GM12878 (cell line): ENCODE data around the gene HEG1. TPM values are rescaled to one million over a fixed set of nuclear protein-coding genes. Genes with fewer than 3 reads are reported as not detected.

Source experiments
- ATAC-seq: fragments of 200-7000 bp; cut with Tn5 transposase; 3 replicates; pipeline ENCODE4 v1.9.1; 2020; ENCODE audit warnings: mild to moderate bottlenecking, moderate library complexity
- BruUV-seq: library from RNA; stranded (reverse); fragments of 400-500 nt; replicated peaks from 2 replicates; lab custom pipeline; 2021; lab: Mats Ljungman, UMichigan
- CTCF ChIA-PET: fragments of 300-600 bp; sonication (Branson Sonifier 250); formaldehyde crosslinking; extraction: SDS; loops from one replicate; lab custom pipeline; 2021; ENCODE audit warnings: inconsistent platforms; lab: Yijun Ruan, JAX
- POLR2A ChIA-PET: fragments of 350-600 bp; formaldehyde crosslinking; extraction: SDS; loops from one replicate; lab custom pipeline; 2021; ENCODE audit warnings: inconsistent platforms; lab: Charles Lee
- RAD21 ChIA-PET: fragments of 300-600 bp; sonication (Branson Sonifier 250); formaldehyde crosslinking; loops from one replicate; lab custom pipeline; 2023; ENCODE audit warnings: antibody characterized with exemption; ENCODE audit not compliant: unreplicated experiment; lab: Charles Lee
- SMC1A ChIA-PET: fragments of 300-600 bp; sonication (Branson Sonifier 250); formaldehyde crosslinking; loops from one replicate; lab custom pipeline; 2023; ENCODE audit not compliant: unreplicated experiment, uncharacterized antibody; lab: Charles Lee
- DNase-seq: peaks from one replicate; pipeline ENCODE4 v3.0.0-alpha.2; 2011; ENCODE audit warnings: low read depth, low spot score
- FAIRE-seq: peaks from 3 replicates; lab custom pipeline; 2011; peaks lifted over from hg19 to GRCh38; lab: Jason Lieb, UNC
- H2AFZ ChIP-seq: 2 replicates; pipeline ENCODE4 v1.6.0; 2011; ENCODE audit warnings: low read depth, low read length, control low read depth; ENCODE audit not compliant: control insufficient read depth
- H3K27ac ChIP-seq: 2 replicates; pipeline ENCODE4 v1.5.1; 2011; ENCODE audit warnings: control low read depth; ENCODE audit not compliant: control insufficient read depth, insufficient read depth
- H3K27me3 ChIP-seq, 2 experiments: replicated peaks in 1 of 2; 2 replicates each; pipeline versions ENCODE4 v1.6.0 to v1.6.1; 2011; ENCODE audit warnings: low read length in 1 of 2; ENCODE audit not compliant: control insufficient read depth in 2 of 2, insufficient read depth in 2 of 2
- H3K36me3 ChIP-seq, 2 experiments: 2 replicates each; pipeline ENCODE4 v1.5.1; 2011; ENCODE audit warnings: low read length in 1 of 2; ENCODE audit not compliant: control insufficient read depth in 2 of 2, insufficient read depth in 2 of 2
- H3K4me1 ChIP-seq: 2 replicates; pipeline ENCODE4 v1.6.1; 2011; ENCODE audit warnings: mild to moderate bottlenecking, low read length, moderate library complexity, mixed read lengths; ENCODE audit not compliant: control insufficient read depth, insufficient read depth
- H3K4me2 ChIP-seq: 2 replicates; pipeline ENCODE4 v1.6.0; 2011; ENCODE audit warnings: control low read depth; ENCODE audit not compliant: control insufficient read depth, insufficient read depth
- H3K4me3 ChIP-seq: fragments of 200-600 bp; sonication (generic); 2 replicates; pipeline ENCODE4 v1.5.1; 2016
- H3K79me2 ChIP-seq: 2 replicates; pipeline ENCODE4 v1.6.0; 2011; ENCODE audit warnings: low read length; ENCODE audit not compliant: control insufficient read depth, insufficient read depth
- H3K9ac ChIP-seq: 2 replicates; pipeline ENCODE4 v1.8.0; 2011; ENCODE audit warnings: low read length, control low read depth, mixed read lengths; ENCODE audit not compliant: control insufficient read depth, insufficient read depth
- H3K9me3 ChIP-seq: replicated peaks from 3 replicates; pipeline ENCODE4 v1.5.1; 2011; ENCODE audit warnings: mild to moderate bottlenecking, low read length; ENCODE audit not compliant: control insufficient read depth, insufficient read depth
- H4K20me1 ChIP-seq: 2 replicates; pipeline ENCODE4 v1.6.0; 2011; ENCODE audit not compliant: control insufficient read depth, insufficient read depth
- WGBS: methylation state at CpG from one replicate; pipeline ENCODE4 v1.1.6; 2016; ENCODE audit warnings: low lambda C conversion rate; ENCODE audit not compliant: insufficient replicate concordance, insufficient coverage; ENCODE audit errors: missing lambda C conversion rate; 5-methylcytosine and 5-hydroxymethylcytosine counted together
- in situ Hi-C: fragments of 300-500 bp; cut with MboI; formaldehyde crosslinking; loops from 9 replicates; pipeline ENCODE4 v1.14.3; 2018; ENCODE audit warnings: mixed read lengths
- intact Hi-C: fragments of 100-400 bp; cut with micrococcal nuclease; formaldehyde crosslinking; loops from one replicate; pipeline ENCODE4 v1.14.2; 2022; ENCODE audit not compliant: unreplicated experiment
- polyA plus RNA-seq, 11 experiments: library from polyadenylated mRNA; depleted of rRNA in 4 of 11; unstranded in 6 of 11; stranded (reverse) in 5 of 11; fragments of >200 nt; fragmentation: Nextera tagmentation in 4 of 11; fragmentation: Illumina TruSeq in 1 of 11; extraction: Ambion mirVana in 4 of 11; extraction: Trizol in 1 of 11; gene quantifications; 1 replicate in 1 of 11; 2 replicates in 10 of 11; pipeline versions ENCODE4 v1.2.1 to v1.2.3, GENCODE V29; 2011 to 2016; ENCODE audit warnings: inconsistent platforms in 2 of 11, missing spikeins in 2 of 11, low read depth in 1 of 11
- total RNA-seq, 4 experiments: library from RNA; depleted of rRNA in 3 of 4; stranded (reverse); fragments of >200 nt in 3 of 4; fragmentation: Illumina TruSeq in 1 of 4; extraction: Trizol in 1 of 4; gene quantifications; 2 replicates each; pipeline versions ENCODE4 v1.2.1 to v1.2.3, GENCODE V29; 2013 to 2021
- TF ChIP-seq, protein P1 (sequence below): IDR thresholded peaks from 2 replicates; pipeline ENCODE4 v1.6.1; 2011; ENCODE audit warnings: borderline replicate concordance, low read depth, mild to moderate bottlenecking, moderate library complexity, low read length; ENCODE audit not compliant: insufficient read depth, poor library complexity, severe bottlenecking
- TF ChIP-seq, protein P2 (sequence below): fragments of 450-650 bp; formaldehyde crosslinking; IDR thresholded peaks from 2 replicates; pipeline ENCODE4 v1.5.0; 2022; ENCODE audit warnings: mild to moderate bottlenecking, missing genetic modification characterization
- TF ChIP-seq, protein P3 (sequence below): IDR thresholded peaks from 2 replicates; pipeline ENCODE4 v1.6.1; 2012; ENCODE audit warnings: low read depth, low read length, improper control_type of control experiment
- TF ChIP-seq, protein P4 (sequence below): fragments of 450-650 bp; IDR thresholded peaks from 2 replicates; pipeline ENCODE4 v1.6.1; 2017; ENCODE audit warnings: mild to moderate bottlenecking

The HEG1 gene
- total and polyA plus RNA-seq, 10 of the 15 experiments (the other 5 are each of a cell fraction or from before 2014, with no cell fraction given), result 2.2 to 32.1 (median 7.6) TPM

DNA sequence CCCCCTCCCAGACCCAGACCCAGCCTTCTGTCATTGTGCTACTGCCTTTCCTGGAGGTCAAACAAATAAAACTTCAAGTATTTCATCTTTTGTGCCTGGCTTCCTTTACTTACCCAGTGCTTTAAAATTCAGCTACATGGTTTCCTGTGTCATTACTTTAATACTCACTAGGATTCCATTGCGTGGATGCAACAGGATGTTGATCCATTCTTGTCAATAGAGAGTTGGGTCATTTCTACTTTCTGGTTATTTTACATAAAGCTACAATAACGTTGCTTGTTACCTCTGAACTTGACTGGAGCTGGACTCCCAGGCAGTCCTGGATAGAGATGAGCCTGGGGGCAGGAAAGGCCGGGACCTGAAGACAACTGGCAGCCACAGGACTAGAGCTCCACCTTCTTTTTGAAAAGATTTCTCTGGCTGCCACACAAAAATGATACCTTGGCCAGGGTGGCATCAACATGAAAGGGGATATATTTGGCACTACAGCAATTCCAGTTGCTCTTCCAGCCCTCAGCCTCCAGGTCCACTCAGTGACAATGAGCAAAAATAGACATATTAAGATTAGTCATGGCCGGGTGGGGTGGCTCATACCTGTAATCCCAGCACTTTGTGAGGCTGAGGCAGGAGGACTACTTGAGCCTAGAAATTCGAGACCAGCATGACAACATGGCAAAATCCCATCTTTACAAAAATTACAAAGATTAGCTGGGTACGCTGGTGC, 23.3 kb upstream of the HEG1 start:
- Histone ChIP-seq H3K27me3 (no peaks in the 10 kb centered on the region), H3K27ac (no peak overlapping the region), H3K4me1 (peaks cover 19% of the 10 kb centered on the region), H3K4me3 (no peak overlapping the region), H4K20me1 (no peaks in the 10 kb centered on the region), H3K9ac (no peak overlapping the region), H3K4me2 (no peak overlapping the region), H3K9me3 (no peaks in the 10 kb centered on the region), H3K79me2 (no peaks in the 10 kb centered on the region), H2AFZ (no peak overlapping the region), H3K36me3 (peaks cover 0 to 21% of the 10 kb centered on the region in 2 experiments; a peak in 1 of 4 replicates)
- ChIA-PET CTCF (interaction anchor here (1.3 kb wide), 1 partner anchor 14 kb away, joined by 5 read pairs; no protein-coding TSS in a partner anchor), RAD21 (interaction anchor here (1.2 kb wide), 1 partner anchor 42 kb away, joined by 3 read pairs; no protein-coding TSS in a partner anchor), SMC1A (interaction anchor here (0.7 to 1.7 kb wide), 2 partner anchors 8 to 9 kb away, joined by 3 to 6 read pairs; no protein-coding TSS in a partner anchor), POLR2A (interaction anchor here (0.6 kb wide), 1 partner anchor 60 kb away, joined by 4 read pairs; no protein-coding TSS in a partner anchor)
- TF ChIP-seq, protein P1, sequence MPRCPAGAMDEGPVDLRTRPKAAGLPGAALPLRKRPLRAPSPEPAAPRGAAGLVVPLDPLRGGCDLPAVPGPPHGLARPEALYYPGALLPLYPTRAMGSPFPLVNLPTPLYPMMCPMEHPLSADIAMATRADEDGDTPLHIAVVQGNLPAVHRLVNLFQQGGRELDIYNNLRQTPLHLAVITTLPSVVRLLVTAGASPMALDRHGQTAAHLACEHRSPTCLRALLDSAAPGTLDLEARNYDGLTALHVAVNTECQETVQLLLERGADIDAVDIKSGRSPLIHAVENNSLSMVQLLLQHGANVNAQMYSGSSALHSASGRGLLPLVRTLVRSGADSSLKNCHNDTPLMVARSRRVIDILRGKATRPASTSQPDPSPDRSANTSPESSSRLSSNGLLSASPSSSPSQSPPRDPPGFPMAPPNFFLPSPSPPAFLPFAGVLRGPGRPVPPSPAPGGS, result peak; percentile 23
- TF ChIP-seq, protein P2, sequence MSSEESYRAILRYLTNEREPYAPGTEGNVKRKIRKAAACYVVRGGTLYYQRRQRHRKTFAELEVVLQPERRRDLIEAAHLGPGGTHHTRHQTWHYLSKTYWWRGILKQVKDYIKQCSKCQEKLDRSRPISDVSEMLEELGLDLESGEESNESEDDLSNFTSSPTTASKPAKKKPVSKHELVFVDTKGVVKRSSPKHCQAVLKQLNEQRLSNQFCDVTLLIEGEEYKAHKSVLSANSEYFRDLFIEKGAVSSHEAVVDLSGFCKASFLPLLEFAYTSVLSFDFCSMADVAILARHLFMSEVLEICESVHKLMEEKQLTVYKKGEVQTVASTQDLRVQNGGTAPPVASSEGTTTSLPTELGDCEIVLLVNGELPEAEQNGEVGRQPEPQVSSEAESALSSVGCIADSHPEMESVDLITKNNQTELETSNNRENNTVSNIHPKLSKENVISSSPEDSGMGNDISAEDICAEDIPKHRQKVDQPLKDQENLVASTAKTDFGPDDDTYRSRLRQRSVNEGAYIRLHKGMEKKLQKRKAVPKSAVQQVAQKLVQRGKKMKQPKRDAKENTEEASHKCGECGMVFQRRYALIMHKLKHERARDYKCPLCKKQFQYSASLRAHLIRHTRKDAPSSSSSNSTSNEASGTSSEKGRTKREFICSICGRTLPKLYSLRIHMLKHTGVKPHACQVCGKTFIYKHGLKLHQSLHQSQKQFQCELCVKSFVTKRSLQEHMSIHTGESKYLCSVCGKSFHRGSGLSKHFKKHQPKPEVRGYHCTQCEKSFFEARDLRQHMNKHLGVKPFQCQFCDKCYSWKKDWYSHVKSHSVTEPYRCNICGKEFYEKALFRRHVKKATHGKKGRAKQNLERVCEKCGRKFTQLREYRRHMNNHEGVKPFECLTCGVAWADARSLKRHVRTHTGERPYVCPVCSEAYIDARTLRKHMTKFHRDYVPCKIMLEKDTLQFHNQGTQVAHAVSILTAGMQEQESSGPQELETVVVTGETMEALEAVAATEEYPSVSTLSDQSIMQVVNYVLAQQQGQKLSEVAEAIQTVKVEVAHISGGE (CRISPR knock-in tag), result no peak
- TF ChIP-seq, protein P3, sequence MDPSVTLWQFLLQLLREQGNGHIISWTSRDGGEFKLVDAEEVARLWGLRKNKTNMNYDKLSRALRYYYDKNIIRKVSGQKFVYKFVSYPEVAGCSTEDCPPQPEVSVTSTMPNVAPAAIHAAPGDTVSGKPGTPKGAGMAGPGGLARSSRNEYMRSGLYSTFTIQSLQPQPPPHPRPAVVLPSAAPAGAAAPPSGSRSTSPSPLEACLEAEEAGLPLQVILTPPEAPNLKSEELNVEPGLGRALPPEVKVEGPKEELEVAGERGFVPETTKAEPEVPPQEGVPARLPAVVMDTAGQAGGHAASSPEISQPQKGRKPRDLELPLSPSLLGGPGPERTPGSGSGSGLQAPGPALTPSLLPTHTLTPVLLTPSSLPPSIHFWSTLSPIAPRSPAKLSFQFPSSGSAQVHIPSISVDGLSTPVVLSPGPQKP, result no peak
- TF ChIP-seq, protein P4, sequence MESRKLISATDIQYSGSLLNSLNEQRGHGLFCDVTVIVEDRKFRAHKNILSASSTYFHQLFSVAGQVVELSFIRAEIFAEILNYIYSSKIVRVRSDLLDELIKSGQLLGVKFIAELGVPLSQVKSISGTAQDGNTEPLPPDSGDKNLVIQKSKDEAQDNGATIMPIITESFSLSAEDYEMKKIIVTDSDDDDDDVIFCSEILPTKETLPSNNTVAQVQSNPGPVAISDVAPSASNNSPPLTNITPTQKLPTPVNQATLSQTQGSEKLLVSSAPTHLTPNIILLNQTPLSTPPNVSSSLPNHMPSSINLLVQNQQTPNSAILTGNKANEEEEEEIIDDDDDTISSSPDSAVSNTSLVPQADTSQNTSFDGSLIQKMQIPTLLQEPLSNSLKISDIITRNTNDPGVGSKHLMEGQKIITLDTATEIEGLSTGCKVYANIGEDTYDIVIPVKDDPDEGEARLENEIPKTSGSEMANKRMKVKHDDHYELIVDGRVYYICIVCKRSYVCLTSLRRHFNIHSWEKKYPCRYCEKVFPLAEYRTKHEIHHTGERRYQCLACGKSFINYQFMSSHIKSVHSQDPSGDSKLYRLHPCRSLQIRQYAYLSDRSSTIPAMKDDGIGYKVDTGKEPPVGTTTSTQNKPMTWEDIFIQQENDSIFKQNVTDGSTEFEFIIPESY, result no peak
- FAIRE-seq (no peak), DNase-seq (no peak), ATAC-seq (no peak)
- 98% methylated on average over 6 of the region's 6 CpGs for WGBS
- no TSS peak for BruUV-seq
- in situ Hi-C loops (no loop called here), intact Hi-C loops (no loop called here)
